RPMI7951 (cell line): ENCODE results near the gene CAVIN2. TPM values are rescaled to one million over a fixed set of nuclear protein-coding genes. Genes with fewer than 3 reads are reported as not detected.
A peak's percentile ranks its signal among the peaks of the same experiment; 100 is the strongest.

Experiments used
- DNase-seq: peaks from one replicate; pipeline ENCODE4 v3.0.0-alpha.2; 2012; ENCODE audit warnings: low read depth
- total RNA-seq: library from RNA; depleted of rRNA; stranded (reverse); fragments of >200 nt; shearing (Covaris generic); gene quantifications from 2 replicates; pipeline ENCODE4 v1.2.3, GENCODE V29; 2014; rRNA removed

The CAVIN2 gene
- total RNA-seq = not detected in 2 replicates

GRCh38 chr2:191846515-191847476, at the start of gene CAVIN2:
Gene CAVIN2, minus strand, starts transcription at chr2:191847088. Its CDS starts 163 bp downstream, at chr2:191846925.
- peak; percentile 13 for DNase-seq

- DNase-seq = no peak
Measured at GRCh38 chr2:191895743-191896142, 48.9 kb upstream of the CAVIN2 start.

- no peak for DNase-seq
Measured at GRCh38 chr2:191895195-191895594, 48.3 kb upstream of the CAVIN2 start.

- peak; percentile 73 for DNase-seq
Measured at GRCh38 chr2:191894681-191895147, 47.8 kb upstream of the CAVIN2 start.

DNA sequence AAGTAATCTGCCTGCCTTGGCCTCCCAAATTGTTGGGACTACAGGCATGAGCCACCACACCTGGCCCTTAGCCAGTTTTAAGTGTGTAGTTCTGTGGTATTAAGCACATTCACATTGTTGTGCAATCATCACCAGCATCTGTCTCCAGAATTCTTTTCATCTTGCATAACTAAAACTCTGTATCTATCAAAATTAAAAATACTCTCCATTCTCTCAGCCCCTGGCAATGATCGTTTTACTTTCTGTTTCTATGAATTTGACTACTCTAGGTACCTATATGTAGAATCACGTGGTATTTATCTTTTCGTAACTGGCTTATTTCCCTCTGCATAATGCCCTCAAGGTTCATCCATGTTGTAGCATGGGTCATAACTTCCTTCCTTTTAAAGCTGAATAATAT, 45.5 kb upstream of the CAVIN2 start:
- peak; percentile 85 for DNase-seq

DNA sequence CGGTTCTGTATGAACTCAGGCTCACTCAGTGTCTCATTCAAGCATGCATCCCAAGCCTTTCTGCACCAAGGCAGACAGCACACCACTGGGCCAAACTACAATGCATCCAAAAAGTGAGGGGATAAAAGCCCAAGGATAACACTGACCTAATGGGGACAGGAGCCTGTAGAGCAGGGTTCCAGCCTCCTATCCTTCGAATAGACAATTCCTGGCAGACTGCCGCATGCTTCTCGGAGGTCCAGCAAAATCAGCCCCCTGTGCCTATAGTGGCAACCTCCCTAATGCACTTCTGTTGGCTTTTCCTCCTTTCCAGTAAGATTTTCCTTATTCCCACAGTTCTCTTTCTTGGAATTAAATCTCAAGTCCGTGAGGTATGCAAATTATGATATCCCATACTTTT, 44.8 kb upstream of the CAVIN2 start:
- no peak for DNase-seq

DNA sequence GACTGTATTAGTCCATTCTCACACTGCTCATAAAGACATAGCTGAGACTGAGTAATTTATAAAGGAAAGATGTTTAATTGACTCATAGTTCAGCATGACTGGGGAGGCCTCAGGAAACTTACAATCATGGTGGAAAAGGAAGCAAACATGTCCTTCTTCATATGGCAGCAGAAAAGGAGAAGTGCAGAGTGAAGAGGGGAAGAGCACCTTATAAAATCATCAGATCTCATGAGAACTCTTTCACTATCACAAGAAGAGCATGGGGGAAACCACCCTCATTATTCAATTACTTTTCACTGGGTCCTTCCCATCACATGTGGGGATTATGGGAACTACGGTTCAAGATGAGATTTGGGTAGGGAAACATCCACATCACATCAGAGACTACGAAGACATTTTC, 43.0 kb upstream of the CAVIN2 start:
- no peak for DNase-seq

- DNase-seq = no peak
Measured at GRCh38 chr2:191888400-191889166, 41.7 kb upstream of the CAVIN2 start.

- DNase-seq = no peak
Measured at GRCh38 chr2:191885650-191886049, 38.8 kb upstream of the CAVIN2 start.

- DNase-seq = no peak
Measured at GRCh38 chr2:191885098-191885497, 38.2 kb upstream of the CAVIN2 start.

- DNase-seq = no peak
Measured at GRCh38 chr2:191881982-191882816, 35.3 kb upstream of the CAVIN2 start.

DNA sequence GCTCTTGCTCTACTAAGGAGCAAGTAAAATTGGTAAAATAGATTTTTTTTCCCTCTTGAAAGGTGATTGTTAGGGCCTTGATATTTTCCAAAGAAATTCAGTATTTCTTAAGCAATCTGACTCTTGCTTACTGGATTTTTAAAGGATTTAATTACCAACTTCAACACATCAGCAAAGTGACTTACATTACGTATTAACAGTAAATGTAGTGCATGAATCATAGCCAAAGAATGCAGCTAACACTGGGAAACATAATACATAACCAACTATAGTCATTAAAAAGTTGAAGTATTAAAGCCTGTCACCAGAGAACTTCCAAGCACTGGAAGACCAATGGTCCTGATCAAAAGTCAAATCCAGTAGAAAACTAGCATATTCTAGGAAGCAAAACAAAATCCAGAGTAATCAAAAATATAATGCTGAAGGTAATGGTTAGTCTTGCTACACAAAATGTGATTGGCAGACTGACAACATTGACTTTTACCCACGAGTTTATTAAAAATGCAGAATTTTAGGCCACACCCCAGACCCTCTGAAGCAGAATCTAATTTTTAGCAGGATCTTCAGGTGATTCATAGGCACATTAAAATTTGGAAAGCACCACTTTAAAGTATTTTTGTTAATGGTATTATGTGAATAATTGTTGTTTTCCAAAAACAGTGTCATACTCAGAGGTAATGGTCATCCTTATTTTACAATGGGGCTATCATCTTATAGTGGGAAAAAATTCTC, 31.8 kb upstream of the CAVIN2 start:
- DNase-seq = peak; percentile 82

DNA sequence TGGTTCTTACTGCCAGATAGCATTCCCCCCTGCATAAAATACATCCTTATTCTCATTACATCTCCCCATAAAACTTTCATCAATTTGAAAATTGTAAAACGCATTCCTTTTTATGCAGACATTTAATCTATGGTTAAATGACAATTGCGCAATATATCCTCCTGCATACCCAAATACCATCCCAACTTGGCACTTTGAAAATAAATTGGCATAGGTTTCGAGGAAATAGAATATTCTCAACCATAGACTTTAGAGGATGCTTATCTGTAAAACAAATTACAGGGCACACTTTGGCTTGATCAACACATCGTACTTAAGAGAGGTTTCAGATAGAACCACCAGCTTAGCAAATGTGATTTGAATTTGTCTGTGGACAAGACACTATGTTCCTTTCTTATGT, 31.0 kb upstream of the CAVIN2 start:
- no peak for DNase-seq

- no peak for DNase-seq
Measured at GRCh38 chr2:191875859-191876258, 29.0 kb upstream of the CAVIN2 start.

GRCh38 chr2:191870744-191871143, 23.9 kb upstream of the CAVIN2 start:
- peak; percentile 12 for DNase-seq

- peak; percentile 21 for DNase-seq
Measured at GRCh38 chr2:191869781-191870180, 22.9 kb upstream of the CAVIN2 start.

DNA sequence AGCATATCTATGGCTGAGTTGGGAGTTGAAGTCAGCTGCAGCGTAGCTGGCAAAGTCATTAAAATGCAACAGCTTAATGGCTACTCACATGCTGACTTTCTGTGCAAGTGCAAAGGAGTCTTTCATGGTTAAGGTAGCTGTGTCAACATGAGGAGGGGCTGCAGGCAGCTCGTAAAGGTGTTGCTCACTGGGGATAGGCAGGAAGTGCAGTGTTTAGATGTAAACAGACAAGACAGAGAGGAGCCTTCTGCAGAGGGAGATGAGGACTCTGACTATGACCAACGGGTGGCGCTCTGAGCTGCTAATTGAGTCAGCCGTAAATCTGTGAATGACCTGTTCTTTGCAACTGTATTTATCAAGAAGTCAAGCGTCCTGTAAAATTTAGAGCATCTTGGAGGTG, 22.3 kb upstream of the CAVIN2 start:
- peak; percentile 33 for DNase-seq

- DNase-seq = peak; percentile 55
Measured at GRCh38 chr2:191867507-191867847, 20.6 kb upstream of the CAVIN2 start.

DNA sequence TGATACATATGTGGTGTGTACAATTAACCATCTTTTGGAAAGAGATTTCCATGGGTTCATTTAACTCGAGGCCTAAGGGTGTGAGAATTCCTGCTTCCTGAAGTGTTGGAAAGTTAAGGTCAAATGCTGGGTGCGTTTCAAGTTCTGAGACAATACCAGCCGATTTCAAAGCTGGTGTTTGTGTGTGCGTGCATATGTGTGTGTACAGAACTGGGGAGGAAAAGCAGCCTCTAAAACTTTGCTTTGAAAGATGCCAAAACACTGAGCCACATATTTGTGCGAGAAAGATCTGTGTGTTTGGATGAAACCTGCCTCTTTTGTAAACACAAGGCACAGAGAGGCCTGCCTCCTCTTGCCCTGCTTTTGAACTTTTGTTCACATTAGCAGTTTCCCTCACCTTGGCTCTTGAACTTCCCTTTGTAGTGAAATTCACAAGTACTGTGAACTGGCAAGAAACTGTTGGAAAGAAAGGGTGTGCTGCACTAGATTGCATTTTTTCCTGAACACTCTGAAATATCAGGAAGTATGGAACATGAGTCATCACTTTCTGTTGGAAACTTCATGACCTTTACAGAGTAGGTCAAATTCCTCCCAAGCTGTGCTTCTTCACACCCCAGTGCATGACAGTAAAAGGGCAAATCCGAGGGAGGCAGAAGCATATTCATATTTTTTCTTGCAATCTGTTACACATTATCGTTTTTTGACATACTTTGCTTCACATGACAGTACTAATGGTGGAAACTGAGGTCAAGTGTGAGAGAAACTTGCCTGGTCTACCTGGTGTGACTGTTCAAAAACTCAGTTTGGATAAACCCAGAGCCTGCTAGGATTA, 20.0 kb upstream of the CAVIN2 start:
- DNase-seq = peak; percentile 94

DNA sequence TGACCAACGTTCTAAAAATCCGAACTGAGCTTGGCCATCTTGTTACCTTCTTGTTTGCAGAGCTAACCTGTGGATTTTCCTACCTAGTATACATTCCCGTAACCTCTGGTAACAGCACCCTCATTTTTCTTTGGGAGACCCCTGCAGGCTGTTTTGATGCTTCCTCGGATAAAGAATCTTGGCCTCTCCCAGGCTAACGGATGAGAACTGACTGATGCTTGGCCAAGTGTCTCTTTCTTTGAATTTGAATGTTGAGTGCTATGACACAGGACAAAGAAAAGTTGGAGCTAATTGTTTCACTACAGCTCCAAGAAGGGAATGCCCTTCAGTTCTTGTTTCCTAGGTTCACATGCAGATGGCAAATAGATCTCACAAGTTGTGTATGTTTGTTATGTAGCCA, 19.3 kb upstream of the CAVIN2 start:
- peak; percentile 12 for DNase-seq
